ENCODE results near the gene SERPINA3. TPM values are rescaled to one million over a fixed set of nuclear protein-coding genes. Genes with fewer than 3 reads are reported as not detected.

SERPINA3 gene
- total RNA-seq, 2 experiments from 2014 or later, result not detected

GRCh38 chr14:94597788-94598187, 14.4 kb upstream of the SERPINA3 start:
- Histone ChIP-seq H3K36me3 (ENCODE audit: insufficient read depth, low read length) (no peaks in the 10 kb centered on the region), H3K9me3 (ENCODE audit: control insufficient read depth in 1 of 2, insufficient read depth in 1 of 2, low read length in 2 of 2) (peaks cover 0 to 5% of the 10 kb centered on the region in 2 experiments), H3K27me3 (ENCODE audit: control insufficient read depth in 1 of 2, insufficient read depth in 2 of 2, low read length in 2 of 2) (no peaks in the 10 kb centered on the region), H3K4me3 (ENCODE audit: low read length) (no peak overlapping the region), H3K27ac (ENCODE audit: low read depth in 1 of 2, low read length in 2 of 2) (no peak overlapping the region), H3K4me1 (ENCODE audit: insufficient read depth, low read length) (no peaks in the 10 kb centered on the region)
- ChIA-PET CTCF (no interaction called here), POLR2A (no interaction called here)
- H3K4me3 Mint-ChIP-seq, result no peak overlapping the region
- no peaks in the 10 kb centered on the region for H3K4me1 Mint-ChIP-seq (ENCODE audit: low read depth)
- H3K27me3 Mint-ChIP-seq, result peaks cover 42% of the 10 kb centered on the region
- no peaks in the 10 kb centered on the region for H3K9me3 Mint-ChIP-seq
- intact Hi-C loops (cut with DNase I, micrococcal nuclease), result no loop called here
- DNase-seq (no peak), ATAC-seq (ENCODE audit: poor library complexity) (no peak)
- TF ChIP-seq CTCF (IDR thresholded peaks at IDR 0.05), result no peak
- no peaks in the 10 kb centered on the region for H3K36me3 Mint-ChIP-seq (ENCODE audit: low read depth)
- no peak overlapping the region for H3K27ac Mint-ChIP-seq

DNA sequence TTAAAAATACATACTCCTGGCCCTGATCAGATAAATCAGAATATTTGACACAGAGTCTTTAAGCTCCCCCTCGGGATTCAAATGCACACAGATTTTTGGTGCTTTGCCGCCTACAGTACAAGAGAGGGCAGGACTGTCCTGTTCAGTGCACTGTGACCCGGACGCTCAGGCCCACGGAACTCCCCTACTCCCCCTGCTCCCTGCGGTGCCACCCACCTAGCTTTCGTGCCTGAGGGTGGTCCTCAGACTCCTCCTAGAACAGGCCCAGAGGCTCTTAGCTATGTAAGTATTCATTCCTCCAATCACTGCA, 13.7 kb upstream of the SERPINA3 start:
- H3K27me3 Mint-ChIP-seq, result peaks cover 42% of the 10 kb centered on the region
- H3K36me3 ChIP-seq (ENCODE audit: insufficient read depth, low read length), result no peaks in the 10 kb centered on the region
- no peaks in the 10 kb centered on the region for H3K36me3 Mint-ChIP-seq (ENCODE audit: low read depth)
- H3K27ac ChIP-seq (ENCODE audit: low read depth in 1 of 2, low read length in 2 of 2), result no peak overlapping the region
- intact Hi-C loops (cut with DNase I, micrococcal nuclease), result no loop called here
- H3K4me1 Mint-ChIP-seq (ENCODE audit: low read depth), result no peaks in the 10 kb centered on the region
- TF ChIP-seq CTCF (IDR thresholded peaks at IDR 0.05), result no peak
- H3K4me3 Mint-ChIP-seq, result no peak overlapping the region
- CTCF ChIA-PET, result interaction anchor here (0.6 kb wide), 1 partner anchor 11 kb away, joined by 5 read pairs; no protein-coding TSS in a partner anchor
- POLR2A ChIA-PET, result no interaction called here
- no peak overlapping the region for H3K4me3 ChIP-seq (ENCODE audit: low read length)
- ATAC-seq (ENCODE audit: poor library complexity) (no peak), DNase-seq (no peak)
- no peak overlapping the region for H3K27ac Mint-ChIP-seq
- no peaks in the 10 kb centered on the region for H3K27me3 ChIP-seq (ENCODE audit: control insufficient read depth in 1 of 2, insufficient read depth in 2 of 2, low read length in 2 of 2)
- H3K9me3 ChIP-seq (ENCODE audit: control insufficient read depth in 1 of 2, insufficient read depth in 1 of 2, low read length in 2 of 2), result peaks cover 0 to 5% of the 10 kb centered on the region in 2 experiments
- H3K9me3 Mint-ChIP-seq, result no peaks in the 10 kb centered on the region
- no peaks in the 10 kb centered on the region for H3K4me1 ChIP-seq (ENCODE audit: insufficient read depth, low read length)

DNA sequence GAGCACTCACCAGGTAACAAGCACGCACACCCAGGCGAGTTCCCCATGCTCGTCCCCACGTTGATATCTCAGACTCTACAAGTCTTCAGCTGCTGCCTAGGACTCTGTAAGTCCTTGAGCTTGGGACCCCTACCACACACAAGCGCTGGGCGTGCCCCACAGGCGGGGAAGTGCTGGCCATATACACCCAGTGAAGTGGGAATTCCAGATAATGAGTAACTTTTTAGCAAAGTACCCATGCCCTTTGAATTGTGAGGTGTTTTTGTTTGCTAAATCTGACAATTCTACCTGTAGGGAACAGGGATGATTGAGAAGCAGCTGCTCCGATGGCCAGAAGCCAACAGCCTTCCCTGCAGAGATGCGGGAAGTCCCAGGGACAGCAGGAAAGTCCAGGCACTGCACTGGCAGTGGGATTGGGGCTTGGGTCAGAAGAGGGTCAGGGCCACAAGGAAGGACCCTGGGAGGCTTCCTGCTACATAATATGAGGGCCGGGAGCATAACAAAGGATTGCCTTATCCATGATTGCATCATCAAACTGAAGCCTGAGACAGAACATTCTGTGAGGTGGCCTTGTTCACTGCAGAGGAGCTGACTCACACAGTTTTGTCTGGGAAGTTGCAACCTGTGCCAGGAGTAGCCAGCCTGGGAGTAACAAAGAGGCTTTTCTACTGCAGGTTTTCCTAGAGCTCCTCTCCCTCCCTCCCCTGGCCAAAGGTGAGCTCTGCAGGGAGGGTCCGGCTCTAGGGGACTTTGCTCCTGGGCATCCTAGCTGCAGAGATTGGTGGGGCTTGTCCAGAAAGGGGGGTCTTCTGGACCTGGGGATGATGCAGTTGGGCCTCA, 13.2 kb upstream of the SERPINA3 start:
- no peak overlapping the region for H3K4me3 Mint-ChIP-seq
- H3K9me3 Mint-ChIP-seq, result no peaks in the 10 kb centered on the region
- DNase-seq (no peak), ATAC-seq (ENCODE audit: poor library complexity) (no peak)
- intact Hi-C loops (cut with DNase I, micrococcal nuclease), result no loop called here
- H3K36me3 Mint-ChIP-seq (ENCODE audit: low read depth), result no peaks in the 10 kb centered on the region
- Histone ChIP-seq H3K9me3 (ENCODE audit: control insufficient read depth in 1 of 2, insufficient read depth in 1 of 2, low read length in 2 of 2) (peaks cover 0 to 5% of the 10 kb centered on the region in 2 experiments), H3K4me3 (ENCODE audit: low read length) (no peak overlapping the region), H3K4me1 (ENCODE audit: insufficient read depth, low read length) (no peaks in the 10 kb centered on the region), H3K27ac (ENCODE audit: low read depth in 1 of 2, low read length in 2 of 2) (no peak overlapping the region), H3K27me3 (ENCODE audit: control insufficient read depth in 1 of 2, insufficient read depth in 2 of 2, low read length in 2 of 2) (no peaks in the 10 kb centered on the region), H3K36me3 (ENCODE audit: insufficient read depth, low read length) (no peaks in the 10 kb centered on the region)
- POLR2A ChIA-PET, result no interaction called here
- H3K27ac Mint-ChIP-seq, result no peak overlapping the region
- no peaks in the 10 kb centered on the region for H3K4me1 Mint-ChIP-seq (ENCODE audit: low read depth)
- no peak for TF ChIP-seq CTCF (IDR thresholded peaks at IDR 0.05)
- CTCF ChIA-PET, result interaction anchor here (0.6 kb wide), 1 partner anchor 10 kb away, joined by 5 read pairs; no protein-coding TSS in a partner anchor
- peaks cover 42% of the 10 kb centered on the region for H3K27me3 Mint-ChIP-seq

Measured in CD4-positive, alpha-beta T cell (primary cell).